ENCODE measurements around the gene WBP1L. TPM values are rescaled to one million over a fixed set of nuclear protein-coding genes. Genes with fewer than 3 reads are reported as not detected.

The WBP1L gene
- total RNA-seq, 1 donor from 2014 or later = 30.7 TPM

DNA sequence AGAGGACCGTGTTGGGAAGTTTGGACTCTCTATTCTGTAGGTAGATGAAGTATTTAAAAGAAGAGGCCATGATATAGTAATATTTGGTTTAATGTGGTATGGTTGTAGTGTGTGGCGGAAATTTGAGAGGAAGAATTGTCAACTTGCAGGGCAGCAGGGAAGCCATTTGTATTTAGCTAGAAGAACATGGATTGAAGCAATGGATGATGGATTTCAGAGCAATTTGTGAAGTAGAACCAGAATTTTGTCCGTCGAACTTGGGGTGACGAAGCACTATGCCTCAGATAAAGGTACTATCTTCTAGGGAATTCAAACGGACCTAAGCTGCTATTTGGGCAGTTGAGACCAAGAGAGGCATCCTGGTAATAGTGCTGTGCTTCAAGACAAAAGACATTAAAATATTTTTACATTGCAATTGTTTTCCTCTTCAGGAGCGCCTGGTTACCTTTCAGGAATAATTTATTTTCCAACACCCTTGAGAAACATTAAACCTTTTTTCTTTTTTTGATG is 615 bp upstream of the WBP1L start:
- Mint-ChIP-seq H3K36me3 (ENCODE audit: insufficient read depth) (no peaks in the 10 kb centered on the region), H3K27me3 (no peaks in the 10 kb centered on the region), H3K4me1 (ENCODE audit: low read depth) (peaks cover 22% of the 10 kb centered on the region), H3K9me3 (ENCODE audit: low read depth) (peaks cover 5% of the 10 kb centered on the region), H3K27ac (peak overlapping the region; percentile 87), H3K4me3 (ENCODE audit: low read depth) (peak overlapping the region; percentile 97)
- TF ChIP-seq, protein P1, sequence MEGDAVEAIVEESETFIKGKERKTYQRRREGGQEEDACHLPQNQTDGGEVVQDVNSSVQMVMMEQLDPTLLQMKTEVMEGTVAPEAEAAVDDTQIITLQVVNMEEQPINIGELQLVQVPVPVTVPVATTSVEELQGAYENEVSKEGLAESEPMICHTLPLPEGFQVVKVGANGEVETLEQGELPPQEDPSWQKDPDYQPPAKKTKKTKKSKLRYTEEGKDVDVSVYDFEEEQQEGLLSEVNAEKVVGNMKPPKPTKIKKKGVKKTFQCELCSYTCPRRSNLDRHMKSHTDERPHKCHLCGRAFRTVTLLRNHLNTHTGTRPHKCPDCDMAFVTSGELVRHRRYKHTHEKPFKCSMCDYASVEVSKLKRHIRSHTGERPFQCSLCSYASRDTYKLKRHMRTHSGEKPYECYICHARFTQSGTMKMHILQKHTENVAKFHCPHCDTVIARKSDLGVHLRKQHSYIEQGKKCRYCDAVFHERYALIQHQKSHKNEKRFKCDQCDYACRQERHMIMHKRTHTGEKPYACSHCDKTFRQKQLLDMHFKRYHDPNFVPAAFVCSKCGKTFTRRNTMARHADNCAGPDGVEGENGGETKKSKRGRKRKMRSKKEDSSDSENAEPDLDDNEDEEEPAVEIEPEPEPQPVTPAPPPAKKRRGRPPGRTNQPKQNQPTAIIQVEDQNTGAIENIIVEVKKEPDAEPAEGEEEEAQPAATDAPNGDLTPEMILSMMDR (IDR thresholded peaks at IDR 0.05; ENCODE audit: unreplicated experiment) = no peak
- no peak for DNase-seq (ENCODE audit: low spot score, unreplicated experiment)

DNA sequence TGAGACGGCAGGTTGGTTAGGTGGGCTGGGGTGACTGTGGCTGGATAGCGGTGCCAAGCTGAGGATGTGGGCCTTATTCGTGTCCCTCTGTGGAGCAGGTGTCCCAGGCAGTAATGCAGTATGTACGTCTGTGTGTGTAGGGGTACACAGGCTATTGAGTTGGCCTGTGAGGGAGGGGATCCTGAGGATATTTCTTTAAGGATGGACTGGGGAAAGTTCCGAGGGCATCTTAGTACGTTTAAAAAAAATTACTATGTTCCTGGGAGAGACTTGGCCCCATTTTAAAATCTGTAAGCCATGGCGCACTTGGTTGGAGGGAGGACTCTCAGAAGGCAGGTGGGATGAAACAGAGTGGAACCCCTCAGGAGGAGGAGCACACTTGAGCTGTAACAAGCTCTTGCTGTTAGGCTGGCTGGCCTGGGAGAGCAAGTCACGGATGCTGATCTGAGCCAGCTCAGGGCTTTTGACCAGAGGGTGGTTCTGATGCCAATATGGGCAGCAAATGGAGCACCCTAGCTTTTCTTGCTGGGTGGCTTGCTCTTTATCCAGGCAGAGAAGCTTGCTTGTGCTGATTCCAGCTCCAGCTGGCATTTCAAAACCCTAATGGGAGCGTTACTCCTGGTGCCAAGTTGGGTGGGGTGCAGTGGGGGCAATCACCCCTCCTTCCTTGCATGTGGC is 765 bp downstream of the WBP1L start:
- TF ChIP-seq, protein P1 (IDR thresholded peaks at IDR 0.05; ENCODE audit: unreplicated experiment) = no peak
- Mint-ChIP-seq H3K4me3 (ENCODE audit: low read depth) (peak overlapping the region; percentile 97), H3K9me3 (ENCODE audit: low read depth) (peaks cover 5% of the 10 kb centered on the region), H3K27me3 (no peaks in the 10 kb centered on the region), H3K27ac (peak overlapping the region; percentile 87), H3K4me1 (ENCODE audit: low read depth) (peaks cover 22% of the 10 kb centered on the region), H3K36me3 (ENCODE audit: insufficient read depth) (peaks cover 2% of the 10 kb centered on the region)
- DNase-seq (ENCODE audit: low spot score, unreplicated experiment) = no peak

DNA sequence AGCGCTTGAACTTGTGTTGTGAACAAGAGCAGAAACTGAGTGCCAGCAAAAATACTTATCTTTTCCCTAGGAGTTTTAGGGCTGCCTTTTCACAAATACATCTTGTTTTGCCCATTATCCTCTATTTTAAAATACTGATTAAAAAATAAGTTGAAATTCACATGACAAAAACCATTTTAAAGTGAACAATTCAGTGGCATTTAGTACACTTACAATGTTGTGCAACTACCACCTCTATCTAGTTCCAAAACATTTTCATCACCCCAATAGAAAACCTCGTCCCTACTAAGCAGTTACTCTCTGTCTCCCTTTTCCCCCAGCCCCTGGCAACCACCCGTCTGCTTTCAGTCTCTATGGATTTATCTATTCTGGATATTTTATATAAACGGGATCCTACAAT is 1.4 kb downstream of the WBP1L start:
- Mint-ChIP-seq H3K4me1 (ENCODE audit: low read depth) (peaks cover 22% of the 10 kb centered on the region), H3K27ac (no peak overlapping the region), H3K36me3 (ENCODE audit: insufficient read depth) (peaks cover 2% of the 10 kb centered on the region), H3K27me3 (no peaks in the 10 kb centered on the region), H3K9me3 (ENCODE audit: low read depth) (peaks cover 5% of the 10 kb centered on the region), H3K4me3 (ENCODE audit: low read depth) (peak overlapping the region; percentile 97)
- DNase-seq (ENCODE audit: low spot score, unreplicated experiment) = no peak
- TF ChIP-seq, protein P1 (IDR thresholded peaks at IDR 0.05; ENCODE audit: unreplicated experiment) = no peak

DNA sequence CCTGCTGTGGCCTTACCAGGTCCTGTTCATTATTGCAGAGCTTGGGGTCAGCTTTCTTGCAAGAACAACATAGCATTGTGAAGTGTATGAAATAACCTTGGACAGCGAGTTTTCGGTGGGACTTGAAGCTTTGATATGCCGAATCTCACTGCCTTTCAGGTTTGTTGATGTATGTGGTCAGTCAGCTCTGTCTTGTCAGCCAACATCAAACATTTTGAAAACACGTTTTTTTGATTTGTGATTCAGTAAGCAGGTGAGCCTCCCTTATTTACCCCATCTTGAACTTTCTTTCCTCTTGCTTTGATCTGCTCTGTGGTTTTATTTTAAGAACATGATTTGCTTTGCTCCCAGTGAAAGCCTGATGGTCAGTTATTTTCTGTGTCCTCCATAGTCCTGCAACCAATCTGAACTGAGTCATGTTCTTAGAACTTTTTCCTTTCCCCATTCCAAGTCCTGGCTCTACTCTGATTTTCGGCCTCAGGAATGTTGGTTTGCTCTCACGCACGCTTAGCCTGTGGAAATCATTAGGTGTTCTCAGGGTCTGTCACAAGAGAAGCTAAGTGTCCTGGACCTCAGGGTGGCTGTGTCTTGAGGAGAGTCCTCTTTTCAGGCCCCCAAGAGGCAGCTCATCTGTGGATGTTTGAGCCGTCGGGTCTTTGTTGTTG is 8.7 kb downstream of the WBP1L start:
- H3K36me3 Mint-ChIP-seq (ENCODE audit: insufficient read depth) = peaks cover 2% of the 10 kb centered on the region
- H3K4me1 Mint-ChIP-seq (ENCODE audit: low read depth) = peaks cover 6% of the 10 kb centered on the region
- DNase-seq (ENCODE audit: low spot score, unreplicated experiment) = no peak
- no peak overlapping the region for H3K4me3 Mint-ChIP-seq (ENCODE audit: low read depth)
- no peak overlapping the region for H3K27ac Mint-ChIP-seq
- TF ChIP-seq, protein P1 (IDR thresholded peaks at IDR 0.05; ENCODE audit: unreplicated experiment) = no peak
- H3K27me3 Mint-ChIP-seq = no peaks in the 10 kb centered on the region
- H3K9me3 Mint-ChIP-seq (ENCODE audit: low read depth) = no peaks in the 10 kb centered on the region

DNA sequence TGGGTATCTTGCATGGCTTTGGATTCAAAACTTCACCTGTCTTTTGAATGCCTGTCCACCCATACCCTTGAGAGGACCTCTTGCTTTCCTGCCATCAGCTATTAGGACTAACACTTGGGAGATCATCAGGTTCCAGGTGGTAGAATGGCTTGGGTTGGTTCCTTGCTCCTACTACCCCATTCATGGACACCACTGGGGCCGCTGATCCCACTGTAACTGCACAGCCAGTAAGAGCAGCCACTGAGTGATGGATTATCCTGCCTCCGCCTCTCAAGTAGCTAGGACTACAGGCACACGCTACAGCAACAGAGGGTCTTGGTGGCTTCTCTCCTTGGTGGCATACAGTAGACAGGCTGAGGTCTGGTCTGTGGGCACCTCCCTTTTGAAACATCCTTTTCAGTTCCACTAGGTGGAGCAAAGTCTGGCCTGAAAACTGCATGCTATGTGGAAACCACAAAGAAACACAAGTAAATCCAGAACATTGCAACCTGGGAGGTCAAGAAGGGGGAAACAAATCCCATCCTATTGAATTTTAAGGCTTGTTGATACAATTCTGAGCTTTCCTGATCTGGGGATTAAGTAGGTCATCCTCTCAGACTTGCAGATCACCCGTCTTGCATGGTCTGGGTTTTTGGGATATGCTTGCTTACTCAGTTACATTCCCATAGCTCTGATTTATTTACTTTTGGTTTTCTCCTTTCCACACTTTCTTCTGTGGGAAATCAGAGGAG is 9.4 kb downstream of the WBP1L start:
- H3K4me1 Mint-ChIP-seq (ENCODE audit: low read depth) = peaks cover 6% of the 10 kb centered on the region
- no peak overlapping the region for H3K4me3 Mint-ChIP-seq (ENCODE audit: low read depth)
- DNase-seq (ENCODE audit: low spot score, unreplicated experiment) = no peak
- TF ChIP-seq, protein P1 (IDR thresholded peaks at IDR 0.05; ENCODE audit: unreplicated experiment) = peak; percentile 56
- peak overlapping the region; percentile 35 for H3K27ac Mint-ChIP-seq
- H3K27me3 Mint-ChIP-seq = no peaks in the 10 kb centered on the region
- H3K36me3 Mint-ChIP-seq (ENCODE audit: insufficient read depth) = peaks cover 2% of the 10 kb centered on the region
- H3K9me3 Mint-ChIP-seq (ENCODE audit: low read depth) = no peaks in the 10 kb centered on the region
